ENCODE data around the gene RAD51B.

GRCh38 chr14:68651652-68652432 is 832.3 kb downstream of the RAD51B start:
- TF ChIP-seq CTCF (IDR thresholded peaks at IDR 0.05) (no peak), POLR2A (IDR thresholded peaks at IDR 0.05) (no peak), POLR2AphosphoS5 (IDR thresholded peaks at IDR 0.05) (peak; percentile 16 to 70 (median 40))
